GM19023 (cell line): ENCODE data around the gene CALR3.
"Not testable (repeated sequence)": the region's sequence is repeated elsewhere in the genome, so short reads cannot be mapped to it uniquely, and the experiment has no call there.

Source experiments
- ATAC-seq: cut with Tn5 transposase; IDR thresholded peaks from one replicate; pipeline ENCODE4 v1.9.1; 2021; ENCODE audit warnings: mild to moderate bottlenecking, moderate library complexity; ENCODE audit not compliant: unreplicated experiment

CALR3 gene

DNA sequence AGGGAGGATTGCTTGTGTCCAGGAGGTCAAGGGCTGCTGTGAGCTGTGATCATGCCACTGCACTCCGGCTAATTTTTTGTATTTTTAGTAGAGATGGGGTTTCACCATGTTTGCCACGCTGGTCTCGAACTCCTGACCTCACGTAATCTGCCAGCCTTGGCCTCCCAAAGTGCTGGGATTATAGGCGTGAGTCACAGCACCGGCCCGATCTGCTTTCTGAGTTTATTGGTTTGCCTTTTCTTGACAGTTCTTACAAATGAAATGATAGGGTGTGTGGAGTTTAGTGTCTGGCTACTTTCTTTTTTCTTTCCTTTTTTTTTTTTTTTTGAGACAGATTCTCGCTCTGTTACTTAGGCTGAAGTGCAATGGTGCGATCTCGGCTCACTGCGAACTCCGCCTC lies 1.1 kb upstream of the CALR3 start:
- no peak for ATAC-seq

- ATAC-seq, result no peak
Observed at GRCh38 chr19:16496613-16496983, 631 bp upstream of the CALR3 start.

GRCh38 chr19:16486476-16486875 lies 9.5 kb downstream of the CALR3 start:
- not testable (repeated sequence) for ATAC-seq

DNA sequence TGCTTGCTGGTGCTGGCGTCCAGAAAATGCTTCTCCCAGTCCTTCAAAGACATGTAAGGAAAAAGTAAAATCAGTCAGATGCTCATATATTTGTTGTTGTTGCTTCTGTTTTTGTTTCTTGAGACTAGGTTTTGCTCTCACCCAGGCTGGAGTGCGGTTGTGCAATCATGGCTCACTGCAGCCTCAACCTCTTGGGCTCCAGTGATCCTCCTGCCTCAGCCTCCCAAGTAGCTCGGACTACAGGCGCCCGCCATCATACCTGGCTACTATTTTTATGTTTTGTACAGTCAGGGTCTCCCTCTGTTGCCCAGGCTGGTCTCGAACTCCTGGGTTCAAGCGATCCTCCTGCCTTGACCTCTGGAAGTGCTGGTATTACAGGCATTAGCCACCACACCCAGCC lies 13.2 kb downstream of the CALR3 start:
- ATAC-seq, result no peak

DNA sequence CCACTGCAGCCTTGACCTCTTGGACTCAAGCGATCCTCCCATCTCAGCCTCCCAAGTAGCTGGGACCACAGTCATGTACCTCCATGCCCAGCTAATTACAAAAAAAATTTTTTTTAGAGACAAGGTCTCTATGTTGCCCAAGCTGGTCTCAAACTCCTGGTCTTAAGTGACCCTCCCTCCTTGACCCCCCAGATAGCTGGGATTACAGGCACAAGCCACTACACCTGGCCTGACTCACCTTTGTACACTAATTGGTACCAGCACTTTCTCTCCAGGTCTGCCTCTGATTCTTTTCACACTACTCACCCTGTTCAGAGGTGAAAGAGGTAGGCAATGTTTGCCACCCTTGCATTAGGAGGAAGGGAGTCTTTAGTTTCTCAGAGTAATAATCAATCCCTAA lies 18.7 kb downstream of the CALR3 start:
- ATAC-seq, result no peak

DNA sequence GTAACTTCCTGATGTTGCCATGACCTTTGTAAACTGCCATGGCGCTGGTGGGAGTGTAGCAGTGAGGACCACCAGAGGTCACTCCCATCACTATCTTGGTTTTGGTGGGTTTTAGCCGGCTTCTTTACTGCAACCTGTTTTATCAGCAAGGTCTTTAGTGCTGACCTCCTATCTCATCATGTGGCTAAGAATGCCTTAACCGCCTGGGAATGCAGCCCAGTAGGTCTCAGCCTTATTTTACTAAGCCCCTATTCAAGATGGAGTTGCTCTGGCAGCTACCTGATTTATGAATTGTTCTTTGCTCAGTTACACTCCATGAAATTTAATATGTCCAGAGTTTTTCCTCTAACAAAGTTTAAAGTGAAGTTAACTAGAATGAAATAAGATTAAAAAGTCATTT lies 19.6 kb downstream of the CALR3 start:
- no peak for ATAC-seq

DNA sequence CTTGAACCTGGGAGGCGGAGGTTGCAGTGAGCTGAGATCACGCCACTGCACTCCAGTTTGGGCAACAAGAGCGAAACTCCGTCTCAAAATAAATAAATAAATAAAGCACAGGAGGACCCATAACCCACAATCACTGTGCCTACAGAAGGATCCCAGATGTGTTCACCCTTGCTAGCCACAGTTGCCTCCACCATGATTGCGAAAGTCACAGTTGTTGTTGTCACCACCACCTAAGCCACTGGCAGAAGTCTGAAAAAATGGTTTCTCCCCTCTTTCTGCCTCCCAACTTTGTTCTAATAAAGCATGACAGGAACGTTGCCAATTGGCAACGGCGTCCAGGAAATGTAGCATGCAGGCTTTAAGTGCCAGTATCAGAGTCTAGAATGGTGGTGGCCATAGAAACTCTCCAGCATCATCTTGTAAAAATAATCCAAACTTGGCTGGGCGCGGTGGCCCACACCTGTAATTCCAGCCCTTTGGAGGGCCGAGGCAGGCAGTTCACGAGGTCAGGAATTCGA lies 22.0 kb downstream of the CALR3 start:
- no peak for ATAC-seq

DNA sequence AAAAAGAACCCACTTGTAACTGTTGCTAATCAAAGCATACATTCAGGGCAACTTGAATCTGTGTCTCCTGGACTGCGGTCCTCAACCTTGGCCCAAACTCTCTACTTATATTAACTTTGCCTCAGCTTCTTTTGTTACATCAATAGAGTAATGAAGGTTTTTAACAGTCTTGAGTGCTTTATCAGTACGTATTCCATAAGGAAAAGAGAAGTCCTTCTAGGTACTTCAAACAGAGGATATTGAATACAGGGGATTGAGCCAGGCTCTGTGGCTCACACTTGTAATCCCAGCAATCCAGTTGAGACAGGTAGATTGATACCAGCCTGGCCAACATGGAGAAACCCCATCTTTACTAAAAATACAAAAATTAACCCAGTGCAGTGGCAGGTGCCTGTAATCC lies 23.0 kb downstream of the CALR3 start:
- ATAC-seq, result no peak

- ATAC-seq, result not testable (repeated sequence)
Observed at GRCh38 chr19:16472559-16472899, 23.4 kb downstream of the CALR3 start.

GRCh38 chr19:16470911-16471811 lies 24.8 kb downstream of the CALR3 start:
- ATAC-seq, result peak; percentile 25

DNA sequence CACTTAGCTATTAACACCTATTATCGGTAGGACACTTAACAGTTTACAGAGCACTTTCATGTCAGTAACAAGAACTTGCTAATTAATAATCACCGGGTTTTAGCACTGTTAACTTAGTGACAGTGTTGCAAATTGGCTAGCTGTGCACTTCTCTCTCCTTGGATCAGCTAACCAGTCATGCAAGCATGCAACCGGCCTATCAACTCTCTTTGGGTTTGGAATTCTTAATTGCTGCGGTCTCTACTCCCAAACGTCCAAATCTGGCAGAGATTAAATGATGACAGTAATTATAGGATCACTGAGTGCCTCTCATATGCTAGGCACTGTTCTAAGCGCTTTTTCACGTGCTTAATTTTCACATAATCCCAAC lies 25.4 kb downstream of the CALR3 start:
- no peak for ATAC-seq

DNA sequence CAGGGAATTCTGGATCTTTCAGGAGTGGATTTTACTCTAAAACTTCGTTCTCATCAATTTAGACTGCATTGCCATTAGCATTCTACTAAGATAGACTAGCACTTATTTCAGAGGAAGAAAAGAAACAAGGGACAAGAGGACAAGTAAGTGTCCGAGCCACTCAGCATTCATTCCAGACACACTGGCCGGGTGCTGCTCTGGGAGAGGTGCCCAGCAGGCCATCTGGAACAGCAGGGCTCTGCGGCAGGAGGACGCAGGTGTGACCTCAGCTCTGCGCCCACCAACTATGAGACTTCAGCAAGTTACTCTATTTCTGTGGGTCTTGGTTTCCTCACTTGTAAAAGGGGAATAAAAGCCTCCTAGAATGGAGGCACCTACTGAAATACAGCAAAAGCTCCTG lies 28.4 kb downstream of the CALR3 start:
- ATAC-seq, result no peak

- not testable (repeated sequence) for ATAC-seq
Observed at GRCh38 chr19:16466802-16467427, 29.1 kb downstream of the CALR3 start.

DNA sequence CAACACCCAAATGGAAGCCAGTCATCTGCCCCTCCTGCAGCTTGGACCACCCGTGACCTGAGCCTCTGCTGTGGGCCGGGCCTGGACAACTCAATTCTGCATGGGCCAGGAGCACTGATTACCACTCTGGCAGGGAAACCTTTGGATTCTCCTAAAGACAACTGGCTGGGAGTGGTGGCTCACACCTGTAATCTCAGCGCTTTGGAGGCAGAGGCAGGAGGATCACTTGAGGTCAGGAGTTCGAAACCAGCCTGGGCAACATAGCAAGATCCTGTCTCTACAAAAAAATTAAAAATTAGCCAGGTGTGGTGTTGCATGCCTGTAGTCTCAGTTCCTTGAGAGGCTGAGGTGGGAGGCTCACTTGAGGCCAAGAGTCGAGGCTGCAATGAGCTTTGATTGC lies 30.7 kb downstream of the CALR3 start:
- no peak for ATAC-seq

GRCh38 chr19:16463991-16464575 lies 31.9 kb downstream of the CALR3 start:
- ATAC-seq, result no peak

DNA sequence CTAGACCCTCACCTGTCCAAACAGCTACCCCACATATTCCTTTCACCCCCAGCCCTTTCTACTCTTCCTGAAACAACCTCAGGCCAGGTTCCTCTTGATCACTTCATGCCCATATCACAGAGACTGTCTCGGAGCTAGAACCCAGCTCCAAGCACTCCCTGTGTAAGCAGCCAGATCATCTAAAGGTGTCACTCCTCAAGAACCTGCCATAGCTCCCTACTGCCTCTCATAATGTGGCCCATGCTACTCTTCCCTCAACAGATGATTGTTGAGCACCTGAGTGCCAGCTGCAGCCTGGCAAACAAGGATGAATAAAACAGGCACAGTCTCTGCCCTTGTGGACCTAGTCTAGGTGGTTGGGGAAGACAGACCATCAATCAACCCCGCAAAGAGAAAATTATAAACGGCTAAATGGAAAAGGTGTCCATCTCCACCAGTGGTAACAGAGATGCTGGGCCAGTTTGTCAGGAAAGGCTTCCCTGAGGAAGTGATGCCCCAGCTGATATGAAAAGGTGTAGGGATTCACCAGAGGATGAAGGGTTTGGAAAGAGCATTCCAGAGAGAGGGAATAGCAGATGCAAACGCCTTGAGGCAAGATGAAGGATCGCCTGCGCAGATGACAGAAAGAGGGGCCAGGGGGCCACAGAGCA lies 32.5 kb downstream of the CALR3 start:
- ATAC-seq, result no peak

DNA sequence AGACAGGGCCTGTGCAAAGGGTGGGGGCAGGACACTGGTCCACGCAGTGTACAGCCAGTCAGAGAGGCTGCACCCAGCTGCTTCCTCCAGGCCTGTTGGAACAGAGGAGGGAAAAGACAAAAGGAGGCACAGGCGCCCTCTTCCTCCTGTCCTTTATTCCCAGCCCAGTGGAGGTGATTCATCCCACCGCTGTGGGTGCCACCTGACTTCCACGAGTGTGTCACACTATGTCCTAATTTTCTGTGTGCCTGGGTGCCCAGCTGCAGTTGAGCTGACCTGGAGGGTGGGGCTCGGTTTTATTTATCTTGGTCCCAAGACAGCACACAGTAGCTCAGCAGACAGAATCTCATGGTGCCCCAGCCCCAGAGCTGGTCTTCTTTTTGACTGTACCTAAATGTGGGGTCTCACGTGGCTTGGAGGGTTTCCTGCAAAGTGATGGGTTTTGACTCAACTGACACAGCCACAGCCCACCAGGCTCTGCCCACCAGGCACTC lies 33.2 kb downstream of the CALR3 start:
- no peak for ATAC-seq

- no peak for ATAC-seq
Observed at GRCh38 chr19:16461630-16462051, 34.3 kb downstream of the CALR3 start.

- no peak for ATAC-seq
Observed at GRCh38 chr19:16460454-16460853, 35.5 kb downstream of the CALR3 start.

GRCh38 chr19:16459680-16460079 lies 36.3 kb downstream of the CALR3 start:
- ATAC-seq, result no peak
